OCI-LY7 (cell line): ENCODE results near the gene BRK1. TPM values are rescaled to one million over a fixed set of nuclear protein-coding genes. Genes with fewer than 3 reads are reported as not detected.
"Not testable (repeated sequence)": the region's sequence is repeated elsewhere in the genome, so short reads cannot be mapped to it uniquely, and the experiment has no call there.

Experiments
- BruUV-seq: library from RNA; stranded (reverse); fragments of 400-500 nt; replicated peaks from 2 replicates; lab custom pipeline; 2021; lab: Mats Ljungman, UMichigan
- CTCF ChIA-PET: fragments of 300-600 bp; sonication (Branson Sonifier 250); formaldehyde crosslinking; loops from one replicate; lab custom pipeline; 2022; ENCODE audit warnings: antibody characterized with exemption; ENCODE audit not compliant: unreplicated experiment; lab: Charles Lee
- POLR2A ChIA-PET: fragments of 300-600 bp; sonication (Branson Sonifier 250); formaldehyde crosslinking; loops from one replicate; lab custom pipeline; 2022; ENCODE audit warnings: antibody characterized with exemption; lab: Charles Lee
- DNase-seq: peaks from one replicate; pipeline ENCODE4 v3.0.0-alpha.2; 2015; ENCODE audit warnings: low spot score
- H2AFZ ChIP-seq: fragments of 200-600 bp; sonication (generic), shearing (Covaris generic); 2 replicates; pipeline ENCODE4 v1.6.1; 2014; ENCODE audit warnings: mild to moderate bottlenecking, antibody characterized with exemption, low read length, moderate library complexity
- H3K27ac ChIP-seq: fragments of 200-600 bp; sonication (generic); 2 replicates; pipeline ENCODE4 v1.5.1; 2014; ENCODE audit warnings: mixed run types, low read depth, mild to moderate bottlenecking, moderate library complexity, low read length, inconsistent platforms; ENCODE audit not compliant: poor library complexity, severe bottlenecking
- H3K36me3 ChIP-seq: fragments of 200-600 bp; sonication (generic); 2 replicates; pipeline ENCODE4 v1.6.1; 2014; ENCODE audit warnings: mild to moderate bottlenecking, antibody characterized with exemption, low read length, moderate library complexity, mixed read lengths; ENCODE audit not compliant: insufficient read depth
- H3K4me1 ChIP-seq: fragments of 200-600 bp; sonication (generic); 2 replicates; pipeline ENCODE4 v1.5.1; 2014; ENCODE audit warnings: mild to moderate bottlenecking, low read length; ENCODE audit not compliant: insufficient read depth, poor library complexity, severe bottlenecking
- H3K4me2 ChIP-seq: fragments of 200-600 bp; sonication (generic); 2 replicates; pipeline ENCODE4 v1.6.1; 2014; ENCODE audit warnings: mild to moderate bottlenecking, low read length
- H3K4me3 ChIP-seq: fragments of 200-600 bp; sonication (generic); 2 replicates; pipeline ENCODE4 v1.5.1; 2014; ENCODE audit warnings: mild to moderate bottlenecking, low read depth, low read length; ENCODE audit not compliant: poor library complexity, severe bottlenecking
- H3K79me2 ChIP-seq: fragments of 200-600 bp; sonication (generic); 2 replicates; pipeline ENCODE4 v1.6.1; 2016; ENCODE audit warnings: low read depth, mild to moderate bottlenecking, low read length, moderate library complexity, mixed read lengths; ENCODE audit not compliant: insufficient read depth
- H3K9me2 ChIP-seq: fragments of 200-600 bp; sonication (generic); 2 replicates; pipeline ENCODE4 v1.6.1; 2016; ENCODE audit warnings: mild to moderate bottlenecking, low read length, mixed read lengths; ENCODE audit not compliant: insufficient read depth
- H3K9me3 ChIP-seq: fragments of 200-600 bp; sonication (generic); 2 replicates; pipeline ENCODE4 v1.6.1; 2014; ENCODE audit warnings: mild to moderate bottlenecking, mixed run types, low read length, mixed read lengths
- H4K20me1 ChIP-seq: fragments of 200-600 bp; sonication (generic); 2 replicates; pipeline ENCODE4 v1.6.1; 2014; ENCODE audit warnings: mild to moderate bottlenecking, antibody characterized with exemption, low read length, moderate library complexity, mixed read lengths; ENCODE audit not compliant: insufficient read depth
- CTCF ChIP-seq: fragments of 200-600 bp; sonication (generic); conservative IDR thresholded peaks from 2 replicates; pipeline ENCODE4 v1.5.1; 2014; ENCODE audit warnings: mild to moderate bottlenecking, antibody characterized with exemption, low read length, moderate library complexity, mixed read lengths
- EZH2phosphoT487 ChIP-seq: fragments of 200-600 bp; sonication (generic); IDR thresholded peaks from 2 replicates; pipeline ENCODE4 v1.6.1; 2018; ENCODE audit warnings: low read depth, borderline replicate concordance, mild to moderate bottlenecking, mixed run types, antibody characterized with exemption, low read length, moderate library complexity, mixed read lengths
- intact Hi-C: fragments of 100-400 bp; cut with micrococcal nuclease; formaldehyde crosslinking; loops from one replicate; pipeline ENCODE4 v1.10.0; 2022; ENCODE audit not compliant: unreplicated experiment
- total RNA-seq, 2 experiments: library from RNA; depleted of rRNA in 1 of 2; stranded (reverse); fragments of >200 nt in 1 of 2; shearing (Covaris generic) in 1 of 2; gene quantifications; 2 replicates each; pipeline ENCODE4 v1.2.3, GENCODE V29; 2014 to 2022

BRK1 gene
- total RNA-seq, 2 experiments from 2014 or later = 80.4 to 102 TPM

- H2AFZ ChIP-seq = no peak overlapping the region
- CTCF ChIA-PET = interaction anchor here (0.7 kb wide), 1 partner anchor 27 kb away, joined by 3 read pairs; no protein-coding TSS in a partner anchor
Measured at GRCh38 chr3:10090179-10090578, 25.3 kb upstream of the BRK1 start.

GRCh38 chr3:10090774-10091173 is 24.7 kb upstream of the BRK1 start:
- H4K20me1 ChIP-seq, POLR2A ChIA-PET, H3K4me2 ChIP-seq, H3K27ac ChIP-seq, H3K4me3 ChIP-seq, H3K79me2 ChIP-seq, DNase-seq, H3K4me1 ChIP-seq, CTCF ChIA-PET, intact Hi-C loops, BruUV-seq, H3K9me3 ChIP-seq, H2AFZ ChIP-seq, H3K9me2 ChIP-seq: not testable (repeated sequence)
- H3K36me3 ChIP-seq = peaks cover 86% of the 10 kb centered on the region

More at GRCh38 chr3:10090179-10090578, 25.3 kb upstream of the BRK1 start:
- H3K9me3 ChIP-seq = no peaks in the 10 kb centered on the region
- BruUV-seq = no TSS peak
- H3K4me2 ChIP-seq = no peak overlapping the region
- intact Hi-C loops = no loop called here
- no peaks in the 10 kb centered on the region for H3K4me1 ChIP-seq
- H3K9me2 ChIP-seq = no peaks in the 10 kb centered on the region
- H3K79me2 ChIP-seq = no peaks in the 10 kb centered on the region
- DNase-seq = no peak
- no peaks in the 10 kb centered on the region for H4K20me1 ChIP-seq
- peaks cover 84% of the 10 kb centered on the region for H3K36me3 ChIP-seq
- H3K4me3 ChIP-seq = no peak overlapping the region
- TF ChIP-seq EZH2phosphoT487 (no peak), CTCF (no peak)
- no peak overlapping the region for H3K27ac ChIP-seq
- POLR2A ChIA-PET = interaction anchor here (0.5 to 0.7 kb wide), 2 partner anchors 8 to 10 kb away, joined by 3 to 5 read pairs; no protein-coding TSS in a partner anchor

GRCh38 chr3:10091387-10091786 is 24.1 kb upstream of the BRK1 start:
- H3K4me3 ChIP-seq, H3K9me2 ChIP-seq, POLR2A ChIA-PET, H3K27ac ChIP-seq, DNase-seq, H3K9me3 ChIP-seq, H4K20me1 ChIP-seq, BruUV-seq, H3K79me2 ChIP-seq, H3K4me1 ChIP-seq, CTCF ChIA-PET, intact Hi-C loops, H3K4me2 ChIP-seq, H2AFZ ChIP-seq: not testable (repeated sequence)
- peaks cover 86% of the 10 kb centered on the region for H3K36me3 ChIP-seq

- intact Hi-C loops = no loop called here
- no peaks in the 10 kb centered on the region for H3K9me2 ChIP-seq
- H3K79me2 ChIP-seq = no peaks in the 10 kb centered on the region
- no TSS peak for BruUV-seq
- H2AFZ ChIP-seq = no peak overlapping the region
- no peak overlapping the region for H3K4me2 ChIP-seq
- CTCF ChIA-PET = no interaction called here
- POLR2A ChIA-PET = no interaction called here
- no peak for DNase-seq
- TF ChIP-seq CTCF (no peak), EZH2phosphoT487 (no peak)
- H3K36me3 ChIP-seq = peaks cover 79% of the 10 kb centered on the region
- no peaks in the 10 kb centered on the region for H3K4me1 ChIP-seq
- no peaks in the 10 kb centered on the region for H3K9me3 ChIP-seq
- no peak overlapping the region for H3K4me3 ChIP-seq
- no peak overlapping the region for H3K27ac ChIP-seq
- no peaks in the 10 kb centered on the region for H4K20me1 ChIP-seq
Measured at GRCh38 chr3:10093678-10094077, 21.8 kb upstream of the BRK1 start.
